ENCODE measurements around the gene PGRMC1.
"Not testable (repeated sequence)": the region's sequence is repeated elsewhere in the genome, so short reads cannot be mapped to it uniquely, and the experiment has no call there.

PGRMC1 gene

GRCh38 chrX:119235872-119236622, at the start of gene PGRMC1:
Gene PGRMC1, plus strand, starts transcription at chrX:119236285. Its CDS starts 79 bp downstream, at chrX:119236364.
- DNase-seq (ENCODE audit: low read depth in 2 of 2): peak; percentile 48 to 49

GRCh38 chrX:119186763-119187162, 49.3 kb upstream of the PGRMC1 start:
- DNase-seq (ENCODE audit: low read depth in 2 of 2): no peak

DNA sequence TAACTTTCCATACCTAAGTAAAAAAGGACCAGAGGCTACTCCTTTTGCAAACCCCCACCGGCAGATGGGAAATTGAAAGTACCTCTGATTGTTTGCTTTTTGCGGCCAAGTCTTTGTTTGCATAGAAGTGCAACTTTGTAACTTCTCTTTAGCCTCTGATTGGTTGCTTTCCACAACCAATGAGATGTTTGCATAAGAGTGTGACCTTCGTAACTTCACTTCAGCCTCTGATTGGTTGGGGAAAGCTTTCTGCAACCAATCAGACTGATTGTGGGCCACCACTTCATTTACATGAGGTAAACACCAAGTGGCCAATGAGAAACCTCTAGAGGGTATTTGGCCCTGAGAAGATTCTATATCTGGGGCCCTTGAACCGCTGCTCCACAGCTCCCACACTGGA, 48.8 kb upstream of the PGRMC1 start:
- no peak for DNase-seq (ENCODE audit: low read depth in 2 of 2)

GRCh38 chrX:119189115-119189514, 47.0 kb upstream of the PGRMC1 start:
- DNase-seq (ENCODE audit: low read depth in 2 of 2): no peak

DNA sequence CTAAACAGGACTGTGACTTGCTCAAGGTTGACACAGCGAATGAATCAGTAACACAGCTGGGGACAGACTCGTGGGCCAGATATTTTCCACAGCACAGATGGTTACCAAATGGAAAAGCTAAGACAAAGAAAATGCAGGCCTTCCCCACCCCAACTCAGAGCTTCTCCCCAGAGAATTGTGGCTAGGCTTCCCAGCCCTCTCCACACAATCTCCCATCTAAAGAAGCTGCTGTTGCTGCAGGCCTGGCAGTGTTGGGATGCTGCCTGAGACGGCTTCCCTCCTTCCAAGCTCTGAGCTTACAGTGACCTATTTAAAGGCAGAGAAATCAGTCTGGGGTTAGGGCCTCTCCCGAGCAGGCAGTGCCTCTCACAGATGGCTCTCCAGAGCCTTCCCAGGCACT, 46.5 kb upstream of the PGRMC1 start:
- DNase-seq (ENCODE audit: low read depth in 2 of 2): no peak

GRCh38 chrX:119190091-119190681, 45.9 kb upstream of the PGRMC1 start:
- no peak for DNase-seq (ENCODE audit: low read depth in 2 of 2)

DNA sequence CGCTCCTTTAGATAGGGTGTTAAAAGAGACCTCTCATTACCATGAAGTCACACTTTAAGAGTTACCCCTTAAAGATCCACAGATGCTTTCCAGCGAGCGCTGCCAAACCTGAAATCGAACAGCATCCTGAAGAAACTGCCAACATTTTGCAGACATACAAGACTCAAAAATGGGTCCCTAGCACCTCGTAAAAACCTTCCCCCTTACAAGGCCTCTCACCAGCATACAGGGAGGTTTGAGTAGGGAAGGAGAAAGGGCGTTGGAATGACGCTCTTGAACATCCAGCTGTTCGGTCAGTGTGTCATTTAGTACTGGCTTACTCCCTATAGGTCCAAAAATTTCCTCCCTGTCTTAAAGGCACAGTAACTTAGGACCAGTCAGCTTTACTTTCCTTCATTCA, 45.3 kb upstream of the PGRMC1 start:
- DNase-seq (ENCODE audit: low read depth in 2 of 2): no peak

GRCh38 chrX:119194621-119195020, 41.5 kb upstream of the PGRMC1 start:
- no peak for DNase-seq (ENCODE audit: low read depth in 2 of 2)

- no peak for DNase-seq (ENCODE audit: low read depth in 2 of 2)
Observed at GRCh38 chrX:119201570-119201969, 34.5 kb upstream of the PGRMC1 start.

DNA sequence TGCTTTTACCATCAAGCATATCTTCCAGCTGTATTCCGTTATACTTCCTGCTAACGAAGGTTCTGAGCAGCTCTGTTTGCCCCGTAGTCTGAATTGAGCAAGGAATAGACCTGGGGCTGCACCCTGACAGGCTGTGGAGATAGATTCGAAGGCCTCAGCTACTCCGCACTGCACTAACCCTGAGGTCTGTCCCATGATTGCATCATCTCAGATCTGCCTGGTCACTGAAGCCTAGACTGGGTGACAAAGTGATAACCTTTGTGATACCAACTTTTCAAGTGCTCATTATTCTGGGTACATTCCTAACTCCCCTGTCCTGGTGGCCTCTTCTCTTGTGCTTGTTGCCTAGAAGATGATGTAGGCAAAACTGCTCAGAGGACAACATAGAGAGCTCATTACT, 29.9 kb upstream of the PGRMC1 start:
- no peak for DNase-seq (ENCODE audit: low read depth in 2 of 2)

- not testable (repeated sequence) for DNase-seq (ENCODE audit: low read depth in 2 of 2)
Observed at GRCh38 chrX:119207483-119207882, 28.6 kb upstream of the PGRMC1 start.

DNA sequence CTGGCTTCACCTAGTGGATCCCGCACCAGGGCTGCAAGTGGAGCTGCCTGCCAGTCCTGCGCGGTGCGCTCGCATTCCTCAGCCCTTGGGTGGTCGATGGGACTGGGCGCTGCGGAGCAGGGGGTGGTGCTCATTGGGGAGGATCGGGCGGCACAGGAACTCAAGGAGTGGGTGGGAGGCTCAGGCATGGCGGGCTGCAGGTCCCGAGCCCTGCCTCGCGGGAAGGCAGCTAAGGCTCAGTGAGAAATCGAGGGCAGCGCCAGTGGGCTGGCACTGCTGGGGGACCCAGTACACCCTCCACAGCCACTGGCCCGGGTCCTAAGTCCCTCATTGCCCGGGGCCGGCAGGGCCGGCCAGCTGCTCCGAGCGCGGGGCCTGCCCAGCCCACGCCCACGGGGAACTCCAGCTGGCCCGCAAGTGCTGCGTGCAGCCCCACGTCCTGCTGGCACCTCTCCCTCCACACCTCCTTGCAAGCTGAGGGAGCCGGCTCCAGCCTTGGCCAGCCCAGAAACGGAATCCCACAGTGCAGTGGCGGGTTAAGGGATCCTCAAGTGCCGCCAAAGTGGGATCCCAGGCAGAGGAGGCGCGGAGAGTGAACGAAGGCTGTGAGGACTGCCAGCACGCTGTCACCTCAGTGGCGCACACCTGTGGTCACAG, 27.6 kb upstream of the PGRMC1 start:
- DNase-seq (ENCODE audit: low read depth in 2 of 2): no peak

GRCh38 chrX:119210931-119211648, 25.0 kb upstream of the PGRMC1 start:
- not testable (repeated sequence) for DNase-seq (ENCODE audit: low read depth in 2 of 2)

DNA sequence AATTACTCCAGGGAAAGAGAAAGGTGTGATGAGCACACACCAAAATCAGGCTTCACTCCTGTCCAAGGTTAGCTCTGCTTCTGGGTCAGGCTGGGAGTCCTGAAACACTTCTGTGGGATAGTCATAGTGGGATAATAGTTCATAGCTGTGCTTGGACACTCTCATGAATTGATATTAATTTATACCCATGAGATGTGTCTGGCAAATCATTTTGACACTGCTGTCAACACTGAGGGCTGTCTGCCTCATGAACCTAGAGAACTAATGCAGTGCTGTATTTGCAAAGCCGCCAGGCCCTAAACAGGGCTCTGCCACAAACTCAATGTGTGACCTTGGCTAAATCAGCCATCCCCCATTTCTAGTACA, 24.5 kb upstream of the PGRMC1 start:
- DNase-seq (ENCODE audit: low read depth in 2 of 2): no peak

DNA sequence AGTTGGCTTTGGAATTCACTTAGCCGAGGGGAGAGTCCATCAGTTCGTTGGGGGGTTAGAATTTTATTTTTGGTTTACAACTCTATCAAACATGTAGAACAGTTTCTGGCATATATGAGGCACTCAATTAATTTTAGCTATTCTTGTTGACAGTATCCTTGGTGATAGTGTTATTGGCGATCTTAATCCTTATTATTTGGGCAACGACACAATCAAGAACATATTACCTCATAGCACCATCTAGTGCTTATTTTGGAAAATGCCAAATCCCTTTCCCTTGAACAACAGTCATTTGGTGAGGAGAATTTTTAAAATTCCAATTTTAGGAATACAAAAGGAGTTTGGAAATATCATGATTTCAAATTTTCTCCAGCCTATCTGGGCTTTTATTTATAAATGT, 17.9 kb upstream of the PGRMC1 start:
- DNase-seq (ENCODE audit: low read depth in 2 of 2): no peak

GRCh38 chrX:119222932-119223331, 13.2 kb upstream of the PGRMC1 start:
- DNase-seq (ENCODE audit: low read depth in 2 of 2): no peak

- no peak for DNase-seq (ENCODE audit: low read depth in 2 of 2)
Observed at GRCh38 chrX:119223783-119224182, 12.3 kb upstream of the PGRMC1 start.

GRCh38 chrX:119226446-119226845, 9.6 kb upstream of the PGRMC1 start:
- DNase-seq (ENCODE audit: low read depth in 2 of 2): no peak

- no peak for DNase-seq (ENCODE audit: low read depth in 2 of 2)
Observed at GRCh38 chrX:119228512-119229252, 7.4 kb upstream of the PGRMC1 start.

DNA sequence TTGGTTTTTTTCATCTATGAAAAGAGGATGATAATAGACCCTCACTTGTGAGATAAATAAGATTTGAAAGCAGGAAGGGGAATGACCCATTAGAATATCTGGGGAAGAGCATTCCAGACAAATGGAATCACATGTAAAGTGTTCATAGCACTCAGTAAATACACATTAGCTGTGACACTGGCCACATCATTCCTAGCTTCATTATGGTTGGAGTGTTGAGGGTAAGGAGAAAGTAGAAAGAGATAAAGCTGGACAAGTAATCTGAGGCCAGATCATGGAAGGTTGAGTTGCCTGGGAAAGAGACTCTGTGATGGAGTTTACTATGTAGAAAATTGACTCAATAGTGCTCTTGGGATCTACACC, 6.9 kb upstream of the PGRMC1 start:
- no peak for DNase-seq (ENCODE audit: low read depth in 2 of 2)

DNA sequence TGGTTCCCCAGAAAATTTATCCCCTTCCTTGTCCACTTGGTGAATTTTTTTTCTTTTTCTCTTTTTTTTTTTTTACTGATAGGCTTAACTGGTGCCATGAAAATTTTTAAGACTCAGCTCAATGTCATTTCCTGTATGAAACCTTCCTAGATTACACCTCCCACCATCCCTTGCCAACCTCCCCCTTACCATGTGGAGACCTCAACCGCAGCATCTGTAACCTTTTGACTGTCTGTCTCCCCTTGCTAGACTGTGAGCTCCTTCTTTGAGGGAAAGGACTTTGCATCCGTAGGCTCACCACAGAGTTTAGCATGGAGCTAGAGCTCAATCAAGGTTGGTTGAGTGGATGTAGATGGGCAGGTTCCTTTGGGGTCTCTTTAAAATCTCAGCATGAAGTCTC, 5.2 kb upstream of the PGRMC1 start:
- no peak for DNase-seq (ENCODE audit: low read depth in 2 of 2)

DNA sequence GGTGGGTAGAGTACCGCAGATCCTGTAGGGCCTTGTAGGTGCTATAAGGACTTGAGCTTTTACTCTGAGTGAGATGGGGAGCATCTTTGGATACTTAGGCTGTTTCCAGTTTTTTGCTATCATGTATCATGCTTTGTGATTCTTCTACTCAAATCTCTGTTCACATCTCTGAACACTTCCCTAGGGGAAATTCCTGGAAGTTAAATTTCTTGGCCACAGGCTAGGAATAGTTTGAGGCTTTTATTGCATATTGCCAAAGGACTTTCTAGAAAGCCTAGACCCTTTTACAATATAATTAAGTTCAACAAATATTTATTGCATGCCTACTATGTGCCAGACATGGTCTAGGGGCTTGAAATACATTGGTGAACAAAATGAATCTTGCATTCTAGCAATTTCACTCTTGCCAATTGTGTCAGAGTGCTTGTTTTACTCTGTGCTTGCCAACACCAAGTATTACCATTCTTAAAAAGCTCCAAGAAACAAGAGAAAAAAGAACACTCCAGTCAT, 4.1 kb upstream of the PGRMC1 start:
- no peak for DNase-seq (ENCODE audit: low read depth in 2 of 2)

Data from stimulated activated CD8-positive, alpha-beta memory T cell treated with anti-CD3 and anti-CD28 coated beads, Interleukin-15, amount 100 ng/mL, for 4 hours (primary cell).